HL-60 (cell line): ENCODE data around the gene ADAMTS17.

Source experiments
- DNase-seq, 2 experiments: peaks; one replicate each; pipeline ENCODE4 v3.0.0-alpha.2; 2010 to 2020; ENCODE audit warnings: low read depth in 1 of 2, low spot score in 1 of 2
- H3K27ac ChIP-seq: fragments of 250-450 bp; sonication (Bioruptor Pico); replicated peaks from 2 replicates; pipeline ENCODE4 v1.5.1; 2020; ENCODE audit warnings: mild to moderate bottlenecking, moderate library complexity
- H3K27me3 ChIP-seq: fragments of 250-450 bp; sonication (Bioruptor Pico); 2 replicates; pipeline ENCODE4 v1.5.1; 2021; ENCODE audit warnings: mild to moderate bottlenecking, moderate library complexity; ENCODE audit not compliant: insufficient read depth, poor library complexity, severe bottlenecking
- H3K4me3 ChIP-seq: replicated peaks from 2 replicates; pipeline ENCODE4 v1.5.1; 2011; ENCODE audit warnings: mild to moderate bottlenecking, control low read depth, low read length; ENCODE audit not compliant: insufficient read depth
- CTCF ChIP-seq: IDR thresholded peaks from one replicate; pipeline ENCODE4 v1.5.1; 2011; ENCODE audit warnings: low read length, control low read depth, inconsistent platforms; ENCODE audit not compliant: insufficient read depth
- GABPA ChIP-seq: IDR thresholded peaks from 2 replicates; pipeline ENCODE4 v1.6.1; 2012; ENCODE audit warnings: low read depth
- POLR2AphosphoS5 ChIP-seq: IDR thresholded peaks from 2 replicates; pipeline ENCODE4 v1.6.1; 2012; ENCODE audit warnings: low read depth
- REST ChIP-seq: IDR thresholded peaks from 2 replicates; pipeline ENCODE4 v1.6.1; 2012; ENCODE audit warnings: low read depth; ENCODE audit not compliant: insufficient replicate concordance
- SPI1 ChIP-seq: IDR thresholded peaks from 2 replicates; pipeline ENCODE4 v1.6.1; 2012; ENCODE audit warnings: low read depth, mild to moderate bottlenecking, borderline replicate concordance

Gene ADAMTS17

GRCh38 chr15:100245855-100246254 lies 95.9 kb downstream of the ADAMTS17 start:
- DNase-seq, result no peak
- no peak for TF ChIP-seq SPI1
- TF ChIP-seq GABPA, result no peak
- no peak for TF ChIP-seq POLR2AphosphoS5
- no peak for TF ChIP-seq CTCF
- no peak for TF ChIP-seq REST
- no peak overlapping the region for H3K27ac ChIP-seq
- H3K4me3 ChIP-seq, result no peak overlapping the region
- H3K27me3 ChIP-seq, result no peaks in the 10 kb centered on the region

GRCh38 chr15:100245487-100245820 lies 96.3 kb downstream of the ADAMTS17 start:
- no peak for DNase-seq

More at GRCh38 chr15:100245487-100245820, 96.3 kb downstream of the ADAMTS17 start:
- no peaks in the 10 kb centered on the region for H3K27me3 ChIP-seq
- no peak overlapping the region for H3K4me3 ChIP-seq
- no peak overlapping the region for H3K27ac ChIP-seq
- TF ChIP-seq POLR2AphosphoS5, result no peak
- no peak for TF ChIP-seq CTCF
- no peak for TF ChIP-seq GABPA
- no peak for TF ChIP-seq SPI1
- TF ChIP-seq REST, result no peak
